ENCODE data around the gene BRD3.
A peak's percentile ranks its signal among the peaks of the same experiment; 100 is the strongest.

The BRD3 gene

DNA sequence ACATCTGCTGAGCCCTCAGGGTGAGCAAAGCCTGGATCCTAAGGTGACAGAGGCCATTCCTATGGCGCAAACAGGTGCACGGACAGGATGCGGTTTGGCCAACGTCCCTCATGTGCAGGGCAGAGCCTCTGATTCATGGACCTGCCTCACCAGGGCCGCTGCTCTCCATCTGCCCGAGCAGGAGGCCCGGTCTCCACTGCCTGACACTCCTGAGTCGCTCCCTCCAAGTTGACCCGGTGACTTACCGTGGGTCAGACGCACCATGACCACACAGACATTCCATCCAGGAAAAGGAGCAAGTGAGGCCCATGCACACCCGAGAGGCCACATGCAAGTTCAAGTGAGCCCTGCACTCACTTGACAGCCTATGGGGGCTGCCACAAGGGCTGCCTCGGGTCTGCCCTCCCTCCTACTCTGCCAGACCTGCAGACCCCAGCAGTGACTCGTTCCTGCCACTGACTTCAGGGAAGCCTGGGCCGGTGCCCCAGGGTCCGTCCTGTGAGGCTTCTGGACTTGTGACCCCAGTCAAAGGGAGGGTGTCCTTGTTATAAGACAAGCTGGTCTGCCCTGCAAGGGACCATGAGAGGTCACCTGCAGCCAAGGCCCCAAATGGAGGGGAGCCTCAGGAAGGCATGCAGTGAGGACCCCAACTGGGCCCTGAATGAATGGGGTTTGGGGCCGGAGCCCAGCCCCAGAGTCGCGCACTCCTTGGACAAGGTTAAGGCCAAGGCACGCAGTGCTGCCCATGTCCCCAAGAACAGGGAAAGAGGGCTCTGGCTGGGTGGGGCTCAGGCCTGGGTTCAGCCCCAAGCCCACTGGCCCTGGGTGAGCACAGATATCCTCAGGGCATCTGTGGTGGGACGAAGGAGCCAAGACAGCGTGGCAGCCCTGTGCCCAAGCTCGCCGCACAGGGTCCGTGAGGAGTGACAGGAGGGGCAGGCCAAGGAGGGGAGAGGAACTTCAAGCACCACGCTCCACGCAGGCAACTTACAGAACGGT, 32.5 kb downstream of the BRD3 start:
- DNase-seq = no peak

DNA sequence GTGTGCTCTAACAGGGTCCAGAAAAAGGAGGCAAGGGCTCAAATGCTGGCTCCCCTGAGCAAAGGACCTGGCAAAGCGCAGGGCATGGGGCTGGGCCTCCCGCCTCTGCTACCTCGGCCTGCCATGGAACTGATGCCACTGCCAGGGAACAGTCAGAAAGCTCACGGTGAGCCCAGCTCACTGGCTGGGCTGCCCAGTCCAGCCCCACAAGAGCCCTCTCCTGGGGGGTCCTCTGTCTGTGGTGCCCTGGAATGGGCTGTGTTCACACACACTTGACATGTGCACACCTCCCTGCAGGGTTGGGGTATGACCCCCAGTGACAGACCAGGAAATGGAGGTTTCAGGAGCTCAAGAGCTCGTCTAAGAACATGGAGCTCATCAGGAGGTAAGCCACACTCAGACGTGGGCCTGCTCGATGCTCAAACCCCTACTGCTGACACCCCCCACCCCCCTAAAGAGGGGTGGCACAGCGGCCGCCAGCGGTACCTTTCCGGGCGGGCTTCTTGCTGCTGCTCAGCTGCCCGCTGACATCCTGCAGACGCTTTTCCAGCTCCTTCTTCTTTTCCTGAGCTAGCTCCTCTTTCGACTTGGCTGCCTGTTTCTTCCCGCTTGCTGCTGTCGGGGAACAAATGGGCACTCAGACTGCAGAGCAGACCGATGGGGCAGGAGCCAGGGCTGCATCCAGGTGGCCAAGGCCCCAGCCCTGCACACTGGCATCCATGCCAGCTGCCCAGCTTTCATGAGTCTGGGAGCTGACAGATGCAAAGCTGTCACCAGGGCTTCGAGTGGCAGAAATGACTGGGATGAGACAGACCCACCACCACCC, 33.4 kb downstream of the BRD3 start:
- DNase-seq = no peak

DNA sequence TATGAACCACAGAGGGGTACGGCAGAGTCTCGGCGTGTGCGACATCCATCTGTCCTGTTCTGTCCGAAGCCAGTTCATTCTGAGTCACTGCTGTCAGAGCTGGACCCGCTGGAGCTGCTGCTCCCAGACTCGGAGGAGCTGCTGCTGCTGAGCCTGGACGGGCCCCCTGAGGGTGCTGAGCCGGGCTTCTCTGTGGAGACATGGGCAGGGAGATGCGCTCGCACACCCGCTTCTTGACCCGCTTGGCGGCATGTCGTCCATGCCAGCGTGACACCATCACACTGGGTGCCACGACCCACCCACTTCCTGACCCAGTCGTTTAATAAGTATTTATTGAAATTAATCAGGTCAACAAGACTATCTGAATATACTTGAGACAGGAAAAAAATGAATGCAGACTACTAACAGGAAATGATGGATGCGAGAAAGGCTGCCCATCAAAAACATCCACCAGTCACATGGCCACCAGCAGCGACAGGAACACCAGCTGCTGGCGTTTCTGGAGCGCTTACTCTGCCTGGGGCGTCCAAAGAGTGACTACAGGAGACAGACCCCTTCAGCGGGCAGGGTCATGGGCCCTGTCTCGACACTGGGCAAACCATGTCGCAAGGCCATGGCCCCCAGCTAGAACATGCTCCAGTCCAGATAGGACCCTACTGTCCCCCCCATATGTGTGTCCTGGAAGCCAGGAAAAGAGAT, 34.2 kb downstream of the BRD3 start:
- no peak for DNase-seq

DNA sequence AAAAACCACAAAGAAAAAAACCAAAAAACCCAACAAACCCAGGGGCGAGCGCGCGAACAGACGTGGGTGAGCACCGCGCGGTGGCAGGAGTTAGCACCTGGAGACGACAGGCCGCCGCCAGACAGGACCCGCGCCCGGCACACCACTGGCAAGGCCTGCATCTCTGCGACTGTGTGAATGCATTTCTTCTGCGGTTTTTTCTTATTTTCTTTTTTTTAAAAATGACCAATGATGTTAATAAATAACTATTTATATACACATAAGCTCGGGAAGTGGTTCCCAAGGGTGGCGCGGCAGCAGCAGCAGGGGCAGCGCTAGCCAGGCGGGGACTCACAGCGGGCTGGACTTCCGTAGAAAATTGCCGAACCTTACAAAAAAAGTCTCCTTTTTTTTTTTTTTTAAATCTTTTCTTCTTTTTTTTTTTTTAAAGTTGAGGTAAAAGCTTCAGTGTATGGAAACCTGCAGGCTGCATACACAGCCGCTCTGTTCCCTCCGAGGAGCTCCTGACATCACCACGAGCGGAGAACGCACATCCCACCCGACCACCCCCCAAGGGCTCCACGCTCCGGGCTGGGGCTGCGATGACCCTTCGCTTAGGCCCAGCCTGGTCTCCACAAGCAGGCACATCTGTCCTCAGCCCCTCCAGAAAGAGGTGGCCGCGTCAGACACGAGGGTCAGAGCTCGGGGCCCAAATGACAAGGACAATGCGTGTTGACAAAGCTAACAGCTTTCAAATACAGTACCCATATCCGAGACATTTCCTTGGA, 35.2 kb downstream of the BRD3 start:
- DNase-seq = no peak

DNA sequence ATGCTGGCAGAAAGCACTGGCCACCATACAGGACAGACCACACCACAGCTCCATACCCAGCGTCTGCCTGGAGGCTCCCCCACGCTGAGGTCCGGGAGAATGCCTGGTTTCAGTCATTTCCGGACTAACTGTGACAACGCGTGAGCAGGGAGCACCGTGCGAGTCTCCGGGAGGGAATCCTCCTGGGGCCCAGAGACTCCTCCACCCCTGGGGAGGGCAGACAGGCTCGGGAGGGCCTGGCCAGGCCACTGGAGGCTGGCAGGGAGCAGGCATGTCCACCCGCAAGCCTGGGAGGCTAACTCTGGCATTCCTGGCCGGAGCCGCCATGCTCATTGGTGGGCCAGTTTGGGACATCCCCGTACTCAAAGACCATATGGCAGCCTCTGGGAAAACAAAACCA, 36.0 kb downstream of the BRD3 start:
- DNase-seq = no peak

DNA sequence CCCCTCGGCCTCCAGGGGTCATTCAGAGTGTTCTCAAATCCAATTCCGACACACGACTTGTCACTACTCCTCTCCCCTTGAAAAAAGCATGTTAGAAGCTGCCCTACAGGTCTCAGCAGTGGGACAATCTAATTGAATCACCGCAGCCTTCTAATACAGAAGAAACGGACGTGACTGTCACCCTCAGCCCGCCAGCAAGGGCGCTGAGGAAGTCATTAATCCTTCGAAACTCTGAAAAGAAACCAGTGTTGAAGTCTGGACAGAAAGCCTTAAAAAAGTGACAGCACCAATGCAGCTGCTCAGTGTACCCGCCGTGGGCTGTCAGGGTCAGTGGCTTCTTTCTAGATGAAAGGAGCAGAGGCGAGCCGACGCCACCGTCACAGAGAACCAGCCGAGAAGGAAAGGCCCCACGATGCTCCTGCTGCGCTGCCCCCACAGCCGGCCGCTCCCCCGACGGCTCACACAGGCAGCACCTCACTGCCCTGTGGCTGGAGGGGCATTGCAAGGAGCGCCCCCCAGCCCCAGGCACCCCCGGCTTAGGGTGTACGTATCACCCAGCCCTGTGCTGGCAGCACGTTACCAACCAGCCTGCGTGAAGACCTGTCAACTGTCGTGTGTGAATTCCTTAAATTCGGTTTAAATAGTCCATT, 36.9 kb downstream of the BRD3 start:
- no peak for DNase-seq

DNA sequence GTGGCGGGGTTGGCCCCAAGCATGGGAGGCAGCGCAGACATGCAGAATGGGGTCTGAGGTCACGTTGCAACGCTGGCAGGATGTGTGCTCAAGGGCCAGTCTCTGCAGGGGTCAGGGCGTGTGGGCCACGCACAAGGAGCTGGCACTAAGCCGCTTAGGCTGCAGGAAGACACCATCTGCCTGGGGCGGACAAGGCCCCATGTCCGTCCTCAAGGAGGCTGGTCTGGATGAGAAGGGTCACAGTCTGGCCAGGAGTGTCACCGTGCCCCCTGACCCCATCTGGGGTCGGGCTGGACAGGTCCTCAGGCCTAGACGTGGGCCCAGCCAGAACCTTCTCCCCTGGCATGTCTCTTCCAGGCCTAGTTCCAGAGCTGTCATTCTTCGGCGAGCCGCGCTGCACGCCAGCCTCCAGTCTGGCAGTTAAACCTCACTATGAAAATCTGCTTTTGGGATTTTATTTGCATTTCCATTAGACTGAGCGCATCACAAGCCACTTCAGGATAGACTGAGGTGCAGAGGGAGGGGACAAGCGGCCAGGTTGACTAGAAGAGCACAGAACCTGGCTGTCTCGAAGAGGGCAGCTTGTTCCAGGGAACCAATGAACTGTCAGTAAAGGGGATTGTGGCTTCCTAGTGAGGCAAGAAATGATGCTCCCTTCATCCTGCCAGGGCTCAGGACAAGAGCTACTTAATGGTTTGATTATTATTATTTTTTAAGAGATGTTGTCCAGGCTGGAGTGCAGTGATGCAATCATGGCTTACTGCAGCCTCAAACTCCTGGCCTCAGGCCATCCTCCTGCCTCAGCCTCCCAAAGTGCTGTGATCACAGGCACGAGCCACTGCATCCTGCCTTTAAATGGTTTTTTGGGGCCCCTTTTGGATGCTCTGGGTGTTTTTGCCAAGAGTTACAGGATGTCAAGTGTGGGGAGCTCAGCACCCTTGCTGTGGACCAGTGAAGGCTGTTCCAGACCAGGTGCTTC, 38.3 kb downstream of the BRD3 start:
- DNase-seq = no peak

DNA sequence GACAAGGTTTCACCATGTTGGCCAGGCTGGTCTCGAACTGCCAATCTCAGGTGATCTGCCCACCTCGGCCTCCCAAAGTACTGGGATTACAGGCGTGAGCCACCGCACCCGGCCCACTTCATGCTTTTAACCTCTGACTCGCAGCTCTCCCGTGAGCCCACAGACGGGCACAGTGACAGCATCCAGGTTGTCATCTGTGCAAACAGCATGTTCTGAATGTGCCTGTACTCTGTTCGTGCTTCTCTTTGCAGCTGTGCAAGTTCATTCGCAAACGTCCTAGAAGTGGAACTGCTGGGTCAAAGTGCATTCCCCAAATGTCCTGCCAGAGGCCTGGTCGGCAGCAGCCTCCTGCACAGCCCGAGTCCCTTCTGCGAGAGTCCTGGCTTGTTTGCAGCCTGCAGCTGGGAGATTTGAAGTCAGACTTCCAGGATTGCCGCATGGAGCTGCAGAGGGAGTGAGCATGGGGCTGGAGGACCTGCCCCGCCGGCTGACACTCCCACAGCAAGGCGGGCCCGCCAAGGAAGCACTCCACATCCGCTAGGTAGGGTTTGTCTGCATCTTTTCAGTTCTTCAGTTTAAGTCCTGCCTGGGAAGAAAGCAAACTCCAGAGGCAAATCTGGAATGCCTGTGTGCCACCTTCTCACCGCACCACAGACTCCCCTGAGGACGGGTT, 39.1 kb downstream of the BRD3 start:
- no peak for DNase-seq

DNA sequence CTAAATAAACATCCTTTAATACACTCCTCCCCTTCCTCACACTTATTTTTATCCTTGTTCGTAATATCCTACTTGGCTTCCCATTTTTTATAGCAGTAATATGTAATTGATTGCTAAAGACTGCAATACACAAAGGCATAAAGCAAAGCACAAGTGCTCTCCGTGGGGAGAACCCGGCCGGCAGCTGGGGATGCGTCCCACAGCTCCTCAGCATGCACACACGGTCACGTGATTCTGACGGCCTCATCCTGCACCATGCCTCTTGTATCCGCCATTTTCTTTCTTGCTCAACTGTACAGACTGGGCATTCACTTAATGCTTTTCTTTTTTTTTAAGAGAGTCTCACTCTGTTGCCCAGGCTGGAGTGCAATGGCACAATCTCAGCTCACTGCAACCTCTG, 39.8 kb downstream of the BRD3 start:
- no peak for DNase-seq

DNA sequence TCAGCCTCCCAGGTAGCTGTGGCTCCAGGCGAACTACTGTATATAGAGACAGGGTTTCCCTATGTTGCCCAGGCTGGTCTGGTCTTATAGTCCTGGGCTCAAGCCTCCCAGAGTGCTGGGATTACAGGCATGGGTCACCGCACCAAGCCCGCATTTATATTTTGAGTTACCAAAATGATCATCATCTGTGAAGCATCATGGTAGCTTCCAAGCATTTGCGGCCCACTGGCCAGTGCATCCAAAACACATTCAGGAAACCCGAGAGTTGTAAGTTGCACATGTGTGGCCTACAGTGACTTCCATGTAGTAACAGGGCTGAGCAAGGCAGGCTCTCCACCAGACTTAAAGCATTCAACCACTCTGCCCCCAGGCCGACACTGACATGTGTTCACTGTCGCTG, 40.3 kb downstream of the BRD3 start:
- DNase-seq = no peak

DNA sequence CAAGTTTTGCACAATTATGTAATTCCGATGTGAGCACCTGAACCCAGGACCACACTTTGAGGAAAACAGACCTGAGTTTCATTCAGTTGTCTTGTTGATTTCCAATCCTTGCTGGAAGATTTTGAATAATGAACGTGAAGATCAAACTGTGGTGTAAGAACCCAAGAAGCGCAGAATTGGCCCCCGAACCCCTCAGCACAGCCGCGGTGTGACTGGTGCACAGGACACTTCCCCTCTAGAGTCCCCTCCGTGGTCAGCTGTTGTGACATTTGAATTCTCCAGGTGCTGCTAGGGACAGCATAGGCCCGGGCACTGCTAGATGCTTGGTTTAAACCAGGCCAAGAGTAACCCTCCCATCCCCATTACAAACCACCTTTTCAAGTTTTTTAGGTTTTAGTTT, 40.8 kb downstream of the BRD3 start:
- no peak for DNase-seq

DNA sequence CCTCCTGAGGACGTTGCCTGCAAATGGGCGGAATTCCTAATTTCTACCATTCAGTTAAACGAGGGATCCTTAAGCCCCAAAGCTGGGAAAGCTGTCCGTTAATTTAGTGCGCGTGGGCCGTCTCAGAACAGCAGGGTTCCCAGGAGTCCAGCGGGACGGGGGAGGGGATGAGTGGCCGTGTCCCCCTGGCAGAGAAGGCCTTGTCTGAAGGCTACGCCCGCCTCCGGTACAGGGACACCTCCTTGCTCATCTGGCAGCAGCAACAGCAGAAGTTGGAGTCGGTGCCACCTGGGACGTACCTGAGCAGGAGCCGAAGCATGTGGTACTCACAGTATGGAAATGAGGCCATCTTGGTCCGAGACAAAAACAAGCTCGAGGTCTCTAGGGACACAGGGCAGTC, 41.2 kb downstream of the BRD3 start:
- DNase-seq = no peak

DNA sequence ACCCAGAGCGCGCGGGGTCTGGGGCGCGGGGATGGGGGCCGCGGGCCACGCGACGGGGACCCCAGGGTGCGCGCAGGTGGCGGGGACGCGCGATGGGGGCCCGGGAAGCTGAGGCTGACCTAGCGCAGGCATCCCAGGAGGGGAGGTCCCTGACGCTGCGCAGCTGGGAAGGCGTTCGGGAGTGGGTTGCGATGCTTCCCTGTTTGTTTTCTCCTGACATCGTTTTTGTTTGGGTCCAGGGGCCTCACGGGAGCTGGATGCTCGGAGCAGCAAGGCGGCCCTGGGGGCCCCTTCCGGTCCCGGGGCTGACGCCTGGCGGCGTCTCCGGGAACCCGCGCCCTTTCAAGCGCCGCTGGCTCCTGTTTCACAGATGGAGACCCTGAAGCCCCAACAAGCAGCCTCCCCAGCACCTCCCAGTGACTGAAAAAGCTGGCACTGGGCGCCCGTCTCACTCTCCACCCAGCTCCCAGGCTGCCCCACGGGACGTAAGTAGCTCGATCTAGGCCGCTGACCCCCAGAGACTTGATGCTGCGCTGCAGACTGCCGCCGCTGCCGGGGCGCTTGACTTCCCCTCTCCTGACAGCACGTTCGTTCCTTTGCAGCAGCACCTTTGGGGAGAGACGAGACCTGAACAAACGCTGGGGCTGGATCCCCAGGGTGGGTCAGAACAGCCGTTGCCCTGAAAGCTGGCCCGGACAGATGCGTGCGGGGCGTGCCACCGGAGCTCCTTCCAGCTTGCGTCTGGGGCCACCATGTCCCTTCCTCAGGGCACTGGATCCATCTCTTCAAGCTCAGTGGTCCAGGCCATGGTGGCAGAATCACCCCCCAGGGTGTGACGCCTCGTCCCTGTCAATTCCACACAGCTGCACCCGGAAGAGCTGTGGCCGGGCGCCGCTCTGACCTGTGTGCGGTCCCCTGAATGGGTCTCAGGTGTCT, 42.0 kb downstream of the BRD3 start:
- peak; percentile 24 to 32 for DNase-seq

DNA sequence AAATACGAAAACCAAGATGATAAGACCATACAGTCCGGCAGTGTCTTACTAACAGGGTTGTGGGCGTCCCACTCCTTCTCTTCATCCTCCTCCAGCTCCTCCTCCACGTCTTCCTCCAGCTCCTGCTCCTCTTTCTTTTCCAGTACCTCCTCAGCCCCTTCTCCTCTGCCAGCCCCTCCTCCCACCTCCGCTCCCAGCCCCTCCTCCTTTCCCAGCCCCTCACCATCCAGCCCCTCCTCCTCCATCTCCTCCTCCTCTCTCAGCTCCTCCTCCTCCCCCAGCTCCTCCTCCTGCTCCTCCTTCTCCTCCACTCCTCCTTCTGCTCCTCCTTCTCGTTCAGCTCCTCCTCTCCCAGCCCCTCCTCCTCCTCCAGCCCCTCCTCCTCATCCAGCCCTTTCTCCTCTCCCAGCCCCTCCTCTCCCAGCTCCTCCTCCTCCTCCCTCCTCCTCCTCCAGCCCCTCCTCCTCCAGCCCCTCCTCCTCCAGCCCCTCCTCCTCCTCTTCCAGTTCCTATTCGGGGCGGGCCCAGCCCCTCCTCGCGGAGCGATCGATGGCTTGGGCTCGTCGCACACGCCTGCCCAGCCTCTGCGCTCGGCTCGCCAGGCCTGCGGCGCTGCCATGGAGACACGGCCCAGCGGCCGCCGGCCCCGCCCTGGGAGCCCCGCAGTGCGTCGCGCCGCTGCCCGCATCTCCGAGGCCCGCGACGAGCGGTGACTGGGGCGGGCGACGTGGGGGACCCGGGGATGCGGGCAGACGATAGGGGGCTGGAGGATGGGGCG, 42.8 kb downstream of the BRD3 start, which contains the start of gene BRD3OS:
TSS of gene BRD3OS (plus strand) at position 654 of the 778 bp plus-strand sequence. CDS start 1,267 bp downstream, outside the sequence.
- DNase-seq = peak; percentile 85 to 86

DNA sequence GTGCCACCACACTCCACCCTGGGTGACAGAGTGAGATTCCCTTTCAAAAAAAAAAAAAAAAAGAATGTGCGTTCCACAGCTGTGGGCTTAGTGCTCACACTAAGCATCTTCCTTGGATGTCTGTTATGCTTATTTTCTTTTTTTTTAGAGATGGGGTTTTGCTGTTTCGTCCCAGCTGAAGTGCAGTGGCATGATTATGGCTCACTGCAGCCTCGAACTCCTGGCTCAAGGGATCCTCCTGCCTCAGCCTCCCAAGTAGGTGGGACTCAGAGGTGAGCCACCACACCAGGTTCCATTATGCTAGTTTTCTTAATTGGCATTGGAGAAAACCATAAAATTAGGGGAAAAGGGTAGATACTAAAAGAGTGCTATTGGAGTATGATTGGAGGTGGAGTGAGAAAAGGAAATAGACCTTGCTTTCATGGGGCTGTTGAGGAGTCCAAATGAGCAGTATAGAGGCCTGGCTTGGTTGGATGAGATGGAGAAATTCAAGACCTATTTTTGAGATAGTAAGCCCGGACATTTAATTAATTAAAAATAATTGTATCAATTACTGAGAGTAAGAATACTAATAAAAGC, 43.5 kb downstream of the BRD3 start:
- no peak for DNase-seq

DNA sequence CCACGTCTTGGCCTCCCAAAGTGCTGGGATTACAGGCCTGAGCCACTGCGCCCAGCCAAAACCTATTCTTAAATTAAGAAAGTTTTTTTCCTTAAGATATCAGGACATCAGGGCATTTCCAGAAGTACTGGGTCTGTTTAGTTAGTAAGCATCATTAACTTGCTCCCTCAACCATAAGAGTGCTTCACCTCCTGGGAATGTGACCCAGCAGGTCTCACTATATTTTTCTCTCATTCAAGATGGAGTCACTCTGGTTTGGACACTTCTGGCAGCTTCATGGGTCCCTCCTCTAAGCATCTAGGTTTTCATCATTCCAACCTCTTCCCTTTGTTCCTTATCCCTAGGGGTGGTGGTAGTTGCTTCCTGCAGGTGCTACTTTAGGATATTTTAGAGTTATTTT, 52.9 kb downstream of the BRD3 start:
- no peak for DNase-seq

DNA sequence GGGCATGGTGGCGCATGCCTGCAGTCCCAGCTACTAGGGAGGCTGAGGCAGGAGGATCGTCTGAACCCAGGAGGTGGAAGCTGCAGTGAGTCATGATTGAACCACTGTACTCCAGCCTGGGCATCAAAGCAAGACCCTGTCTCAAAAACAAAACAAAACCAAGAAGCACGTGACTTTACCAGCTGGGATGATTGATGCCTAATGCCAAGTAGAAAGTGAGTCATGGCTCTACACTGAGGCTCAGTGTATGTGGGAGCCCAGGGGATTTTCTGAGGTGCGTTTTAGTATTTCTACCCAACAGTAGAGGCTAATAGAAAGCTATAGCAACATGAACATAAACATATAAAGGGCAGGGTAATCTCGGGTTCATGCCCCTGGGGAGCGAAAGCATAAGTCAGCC, 56.4 kb downstream of the BRD3 start:
- no peak for DNase-seq
